H1 (cell line): ENCODE results near the gene CYP1A2. TPM values are rescaled to one million over a fixed set of nuclear protein-coding genes. Genes with fewer than 3 reads are reported as not detected.

Experiments used
- CTCF ChIA-PET: fragments of 300-600 bp; sonication (Branson Sonifier 250); formaldehyde crosslinking; loops from one replicate; lab custom pipeline; 2021; ENCODE audit not compliant: partially characterized antibody; lab: Charles Lee
- POLR2A ChIA-PET: fragments of 300-600 bp; sonication (Branson Sonifier 250); formaldehyde crosslinking; loops from one replicate; lab custom pipeline; 2021; ENCODE audit warnings: inconsistent platforms; ENCODE audit not compliant: partially characterized antibody; lab: Charles Lee
- DNase-seq, 2 experiments: peaks; one replicate each; pipeline versions ENCODE4 v3.0.0 to v3.0.0-alpha.2; 2010 to 2022; ENCODE audit warnings: low spot score in 2 of 2, low read depth in 1 of 2, mixed read lengths in 1 of 2
- FAIRE-seq: peaks from 2 replicates; lab custom pipeline; 2011; peaks lifted over from hg19 to GRCh38; lab: Jason Lieb, UNC
- H2AFZ ChIP-seq: 2 replicates; pipeline ENCODE4 v1.8.1; 2012; ENCODE audit warnings: low read length, inconsistent platforms
- H2AK5ac ChIP-seq: 2 replicates; pipeline ENCODE4 v1.6.1; 2013; ENCODE audit warnings: low read depth, low read length
- H2BK120ac ChIP-seq: replicated peaks from 2 replicates; pipeline ENCODE3; 2013; ENCODE audit warnings: low read depth, low read length, inconsistent platforms
- H2BK12ac ChIP-seq: 2 replicates; pipeline ENCODE4 v1.6.1; 2013; ENCODE audit warnings: low read depth, low read length
- H2BK15ac ChIP-seq: 2 replicates; pipeline ENCODE4 v1.6.1; 2013; ENCODE audit warnings: low read length
- H2BK20ac ChIP-seq: 2 replicates; pipeline ENCODE4 v1.6.1; 2013; ENCODE audit warnings: low read length
- H2BK5ac ChIP-seq: 2 replicates; pipeline ENCODE4 v1.6.1; 2013; ENCODE audit warnings: low read depth, low read length
- H3K14ac ChIP-seq: 2 replicates; pipeline ENCODE4 v1.6.1; 2013; ENCODE audit warnings: inconsistent platforms; ENCODE audit not compliant: insufficient read length
- H3K18ac ChIP-seq: 2 replicates; pipeline ENCODE4 v1.6.1; 2013; ENCODE audit warnings: low read length; ENCODE audit errors: extremely low read depth
- H3K23ac ChIP-seq: 2 replicates; pipeline ENCODE4 v1.6.1; 2013; ENCODE audit warnings: inconsistent platforms; ENCODE audit not compliant: insufficient read length
- H3K23me2 ChIP-seq: 2 replicates; pipeline ENCODE4 v1.6.1; 2013; ENCODE audit warnings: low read depth, low read length
- H3K27ac ChIP-seq: 2 replicates; pipeline ENCODE4 v1.6.1; 2011; ENCODE audit warnings: low read depth, low read length, inconsistent platforms
- H3K27me3 ChIP-seq, 4 experiments: replicated peaks in 1 of 4; 1 replicate in 1 of 4; 2 replicates in 3 of 4; pipeline versions ENCODE4 v1.6.1 to v1.8.1; 2011 to 2013; ENCODE audit warnings: low read length in 3 of 4, mild to moderate bottlenecking in 3 of 4, inconsistent platforms in 2 of 4, mixed read lengths in 2 of 4, moderate library complexity in 1 of 4; ENCODE audit not compliant: control insufficient read depth in 3 of 4, insufficient read depth in 3 of 4; ENCODE audit errors: extremely low read depth in 1 of 4
- H3K36me3 ChIP-seq, 4 experiments: 2 replicates each; pipeline versions ENCODE4 v1.6.1 to v1.8.1; 2011 to 2013; ENCODE audit warnings: mild to moderate bottlenecking in 4 of 4, low read length in 3 of 4, moderate library complexity in 2 of 4, control low read depth in 1 of 4, inconsistent platforms in 1 of 4; ENCODE audit not compliant: insufficient read depth in 4 of 4, control insufficient read depth in 2 of 4
- H3K4ac ChIP-seq: replicated peaks from 2 replicates; pipeline ENCODE3; 2013; ENCODE audit warnings: low read length, low read depth, mixed read lengths, inconsistent platforms; ENCODE audit not compliant: insufficient read length
- H3K4me1 ChIP-seq, 4 experiments: replicated peaks in 1 of 4; 1 replicate in 1 of 4; 2 replicates in 3 of 4; pipeline versions ENCODE4 v1.6.1 to v1.8.1; 2011 to 2013; ENCODE audit warnings: low read length in 3 of 4, inconsistent platforms in 2 of 4, mixed read lengths in 1 of 4; ENCODE audit not compliant: insufficient read depth in 4 of 4, control insufficient read depth in 3 of 4
- H3K4me2 ChIP-seq, 2 experiments: 2 replicates each; pipeline versions ENCODE4 v1.6.1 to v1.8.1; 2011 to 2013; ENCODE audit warnings: low read depth in 2 of 2, low read length in 2 of 2, control low read depth in 1 of 2, inconsistent platforms in 1 of 2, mild to moderate bottlenecking in 1 of 2; ENCODE audit not compliant: insufficient read depth in 1 of 2
- H3K4me3 ChIP-seq, 4 experiments: fragments of 200-600, 300-600 bp in 1 of 4; sonication (generic), shearing (Covaris generic), sonication (Bioruptor Twin) in 1 of 4; 2 replicates each; pipeline versions ENCODE4 v1.5.1 to v1.8.1; 2011 to 2016; ENCODE audit warnings: low read length in 4 of 4, low read depth in 3 of 4, control low read depth in 2 of 4, inconsistent platforms in 2 of 4, mild to moderate bottlenecking in 2 of 4, mixed read lengths in 1 of 4, moderate library complexity in 1 of 4; ENCODE audit not compliant: insufficient read depth in 2 of 4; ENCODE audit errors: extremely low read depth in 1 of 4
- H3K56ac ChIP-seq: replicated peaks from 2 replicates; pipeline ENCODE3; 2013; ENCODE audit warnings: low read depth, mild to moderate bottlenecking, mixed read lengths, low read length, inconsistent platforms; ENCODE audit not compliant: insufficient read length
- H3K79me1 ChIP-seq: 2 replicates; pipeline ENCODE4 v1.6.1; 2013; ENCODE audit warnings: low read depth, low read length, control low read depth
- H3K79me2 ChIP-seq, 2 experiments: 2 replicates each; pipeline versions ENCODE4 v1.6.1 to v1.8.1; 2012 to 2013; ENCODE audit warnings: low read length in 2 of 2, mild to moderate bottlenecking in 2 of 2, inconsistent platforms in 1 of 2; ENCODE audit not compliant: insufficient read depth in 2 of 2, control insufficient read depth in 1 of 2
- H3K9ac ChIP-seq, 4 experiments: replicated peaks in 1 of 4; 1 replicate in 1 of 4; 2 replicates in 3 of 4; pipeline versions ENCODE4 v1.6.1 to v1.8.1; 2011 to 2013; ENCODE audit warnings: low read depth in 3 of 4, low read length in 3 of 4, control low read depth in 2 of 4, mild to moderate bottlenecking in 2 of 4, moderate library complexity in 2 of 4, inconsistent platforms in 1 of 4; ENCODE audit errors: extremely low read depth in 1 of 4
- H3K9me3 ChIP-seq, 2 experiments: 2 replicates each; pipeline versions ENCODE4 v1.6.1 to v1.8.1; 2012 to 2013; ENCODE audit warnings: mild to moderate bottlenecking in 2 of 2, moderate library complexity in 2 of 2, control low read depth in 1 of 2, inconsistent platforms in 1 of 2, low read depth in 1 of 2, low read length in 1 of 2, mixed read lengths in 1 of 2; ENCODE audit not compliant: insufficient read depth in 2 of 2
- H4K20me1 ChIP-seq, 2 experiments: replicated peaks in 1 of 2; 2 replicates each; pipeline versions ENCODE3 to v1.8.1; 2011 to 2013; ENCODE audit warnings: inconsistent platforms in 2 of 2, low read length in 2 of 2, mild to moderate bottlenecking in 1 of 2; ENCODE audit not compliant: insufficient read depth in 2 of 2, control insufficient read depth in 1 of 2
- H4K5ac ChIP-seq: 2 replicates; pipeline ENCODE4 v1.6.1; 2013; ENCODE audit warnings: low read length, low read depth, mixed read lengths, inconsistent platforms; ENCODE audit not compliant: insufficient read length
- H4K8ac ChIP-seq: 2 replicates; pipeline ENCODE4 v1.8.0; 2013; ENCODE audit warnings: mild to moderate bottlenecking, moderate library complexity, low read length, inconsistent platforms; ENCODE audit not compliant: insufficient read depth; ENCODE audit errors: extremely low read depth
- H4K91ac ChIP-seq: replicated peaks from 2 replicates; pipeline ENCODE3; 2013; ENCODE audit warnings: low read length, mixed read lengths, inconsistent platforms; ENCODE audit not compliant: insufficient read length
- EZH2 ChIP-seq: fragments of 200-600 bp; sonication (generic); IDR thresholded peaks from 2 replicates; pipeline ENCODE4 v1.7.1; 2012; ENCODE audit warnings: low read depth, mild to moderate bottlenecking, moderate library complexity, low read length, inconsistent platforms; ENCODE audit not compliant: severe bottlenecking
- SIN3A ChIP-seq, 2 experiments: IDR thresholded peaks in 1 of 2; conservative IDR thresholded peaks in 1 of 2; 2 replicates each; pipeline ENCODE4 v1.6.1; 2011 to 2012; ENCODE audit warnings: low read length in 2 of 2, improper control_type of control experiment in 1 of 2, low read depth in 1 of 2, mild to moderate bottlenecking in 1 of 2
- WGBS, 2 experiments: shearing (Covaris generic) in 1 of 2; methylation state at CpG; one replicate each; pipeline versions ENCODE4 v1.1.6 to v1.1.7; 2013 to 2015; ENCODE audit warnings: low lambda C conversion rate in 2 of 2, mixed read lengths in 2 of 2, inconsistent platforms in 1 of 2, low coverage in 1 of 2, missing lambda C conversion rate in 1 of 2; ENCODE audit not compliant: insufficient replicate concordance in 2 of 2, insufficient coverage in 1 of 2, insufficient read length in 1 of 2; ENCODE audit errors: extremely low coverage in 1 of 2, missing lambda C conversion rate in 1 of 2; 5-methylcytosine and 5-hydroxymethylcytosine counted together
- polyA plus RNA-seq, 7 experiments: library from polyadenylated mRNA; depleted of rRNA in 3 of 7; stranded (reverse) in 5 of 7; unstranded in 2 of 7; fragments of >200 nt in 5 of 7; fragments of 200-250 nt in 2 of 7; gene quantifications; 1 replicate in 5 of 7; 2 replicates in 1 of 7; 4 replicates in 1 of 7; pipeline versions ENCODE4 v1.2.1 to v1.2.3, GENCODE V29; 2011 to 2013; ENCODE audit warnings: missing spikeins in 2 of 7, mixed read lengths in 2 of 7
- total RNA-seq: library from RNA; stranded (reverse); fragmentation: NEBNext Ultra II Directional; extraction: Animal tissue kit (Norgen Biotek cat#: 25700); gene quantifications from 2 replicates; pipeline ENCODE4 v1.2.1, GENCODE V29; 2021

The CYP1A2 gene
- total and polyA plus RNA-seq, 2 of the 8 experiments (the other 6 are each of a cell fraction or from before 2014, with no cell fraction given) = not detected

- no peaks in the 10 kb centered on the region for H3K9me3 ChIP-seq
- 0 out of 2 replicates have a peak overlapping the region, but pooled peaks have one; percentile 7 for H2AK5ac ChIP-seq
- H4K8ac ChIP-seq = no peak overlapping the region
- no peaks in the 10 kb centered on the region for H3K36me3 ChIP-seq
- H3K23ac ChIP-seq = no peak overlapping the region
- H3K14ac ChIP-seq = no peak overlapping the region
- DNase-seq (no peak), FAIRE-seq (no peak)
- H3K4ac ChIP-seq = no peak overlapping the region
- H4K91ac ChIP-seq = no peak overlapping the region
- no peak overlapping the region for H4K5ac ChIP-seq
- peak overlapping the region; percentile 4 to 15; a peak in 1 of 4 replicates for H3K4me2 ChIP-seq
- peaks cover 29 to 55% of the 10 kb centered on the region in 2 experiments for H4K20me1 ChIP-seq
- H2BK12ac ChIP-seq = no peak overlapping the region
- no peak overlapping the region for H3K18ac ChIP-seq
- no peaks in the 10 kb centered on the region for H3K23me2 ChIP-seq
- H3K4me3 ChIP-seq = no peak overlapping the region
- H3K79me2 ChIP-seq = peaks cover 0 to 13% of the 10 kb centered on the region in 2 experiments; a peak in 1 of 4 replicates
- 49% methylated on average over 7 of the region's 7 CpGs; no CpG with 5 or more reads in 1 of the 2 experiments for WGBS, 2 experiments
- H3K27me3 ChIP-seq = no peaks in the 10 kb centered on the region
- H3K56ac ChIP-seq = no peak overlapping the region
- H2AFZ ChIP-seq = no peak overlapping the region
- H2BK20ac ChIP-seq = no peak overlapping the region
- no peak overlapping the region for H2BK120ac ChIP-seq
- ChIA-PET CTCF (interaction anchor here (0.6 to 53.7 kb wide), 25 partner anchors 9 to 308 kb away, joined by 3 to 1439 read pairs (median 6); partner anchors contain the start of genes CLK3, CPLX3, CSK and CYP1A1), POLR2A (interaction anchor here (0.9 to 4.5 kb wide), 6 partner anchors 11 to 109 kb away, joined by 3 to 20 read pairs (median 4); no protein-coding TSS in a partner anchor)
- no peak overlapping the region for H2BK5ac ChIP-seq
- no peak overlapping the region for H3K9ac ChIP-seq
- H3K79me1 ChIP-seq = peaks cover 30% of the 10 kb centered on the region
- TF ChIP-seq EZH2 = no peak
- 0 out of 4 replicates have a peak, but pooled peaks of 1 of the 2 experiments have one; percentile 4 for TF ChIP-seq SIN3A (conservative IDR thresholded peaks at IDR 0.05 in 1 of 2, IDR thresholded peaks at IDR 0.05 in 1 of 2; ENCODE audit: low read depth in 1 of 2, low read length in 2 of 2)
- H2BK15ac ChIP-seq = no peak overlapping the region
- no peak overlapping the region for H3K27ac ChIP-seq
- peaks cover 4 to 33% (median 18%) of the 10 kb centered on the region in 4 experiments for H3K4me1 ChIP-seq
Observed at GRCh38 chr15:74788042-74788682, 39.5 kb downstream of the CYP1A2 start.
